ENCODE results near the gene SPACA1.

GRCh38 chr6:88072462-88072861, 24.8 kb downstream of the SPACA1 start:
- TF ChIP-seq, protein P1, sequence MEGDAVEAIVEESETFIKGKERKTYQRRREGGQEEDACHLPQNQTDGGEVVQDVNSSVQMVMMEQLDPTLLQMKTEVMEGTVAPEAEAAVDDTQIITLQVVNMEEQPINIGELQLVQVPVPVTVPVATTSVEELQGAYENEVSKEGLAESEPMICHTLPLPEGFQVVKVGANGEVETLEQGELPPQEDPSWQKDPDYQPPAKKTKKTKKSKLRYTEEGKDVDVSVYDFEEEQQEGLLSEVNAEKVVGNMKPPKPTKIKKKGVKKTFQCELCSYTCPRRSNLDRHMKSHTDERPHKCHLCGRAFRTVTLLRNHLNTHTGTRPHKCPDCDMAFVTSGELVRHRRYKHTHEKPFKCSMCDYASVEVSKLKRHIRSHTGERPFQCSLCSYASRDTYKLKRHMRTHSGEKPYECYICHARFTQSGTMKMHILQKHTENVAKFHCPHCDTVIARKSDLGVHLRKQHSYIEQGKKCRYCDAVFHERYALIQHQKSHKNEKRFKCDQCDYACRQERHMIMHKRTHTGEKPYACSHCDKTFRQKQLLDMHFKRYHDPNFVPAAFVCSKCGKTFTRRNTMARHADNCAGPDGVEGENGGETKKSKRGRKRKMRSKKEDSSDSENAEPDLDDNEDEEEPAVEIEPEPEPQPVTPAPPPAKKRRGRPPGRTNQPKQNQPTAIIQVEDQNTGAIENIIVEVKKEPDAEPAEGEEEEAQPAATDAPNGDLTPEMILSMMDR (IDR thresholded peaks at IDR 0.05) = no peak
- TF ChIP-seq EZH2phosphoT487 (IDR thresholded peaks at IDR 0.05) (no peak), EZH2 (IDR thresholded peaks at IDR 0.05) (no peak)

Measured in neural progenitor cell (in vitro differentiated cells).